A549 (cell line): ENCODE data around the gene SLC20A1.

Experiments
- CHD2 ChIP-seq: fragments of 150-350 bp; IDR thresholded peaks from 2 replicates; pipeline ENCODE4 v1.6.1; 2014; ENCODE audit warnings: low read length; ENCODE audit not compliant: partially characterized antibody
- NPAS2 ChIP-seq: fragments of 250-450 bp; sonication (Bioruptor Pico); IDR thresholded peaks from 2 replicates; pipeline ENCODE4 v1.8.0; 2022; ENCODE audit warnings: mild to moderate bottlenecking, moderate library complexity, borderline replicate concordance
- TF ChIP-seq, protein P1 (sequence below): fragments of >200 bp; sonication (Bioruptor Twin); formaldehyde crosslinking; IDR thresholded peaks from 3 replicates; pipeline ENCODE4 v1.5.1; 2016

DNA sequence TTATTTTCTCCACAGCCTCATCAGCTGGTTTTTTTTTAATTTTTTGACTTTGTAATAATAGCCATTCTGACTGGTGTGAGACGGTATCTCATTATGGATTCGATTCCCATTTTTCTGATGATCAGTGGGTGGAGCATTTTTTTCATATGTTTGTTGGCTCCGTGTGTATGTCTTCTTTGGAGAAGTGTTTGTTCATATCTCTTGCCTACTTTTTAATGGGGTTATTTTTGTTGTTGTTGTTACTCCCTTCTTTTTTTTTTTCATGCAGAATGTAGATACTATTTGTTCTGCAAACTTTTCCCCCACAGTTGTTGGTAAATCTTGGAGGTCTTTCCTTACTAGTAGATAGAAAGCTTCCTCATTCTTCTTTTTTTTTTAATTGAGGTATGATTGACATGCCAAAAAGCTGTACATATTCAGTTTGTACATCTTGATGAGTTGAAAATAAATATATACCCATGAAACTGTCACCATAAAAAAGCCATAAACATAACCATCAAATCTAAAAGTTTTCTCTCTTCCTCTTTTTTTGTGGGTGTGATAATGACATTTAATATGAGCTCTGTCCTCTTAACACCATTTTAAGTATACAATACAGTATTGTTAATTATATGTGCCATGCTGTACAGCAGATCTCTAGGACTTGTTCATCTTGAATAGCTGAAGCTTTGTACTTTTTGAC lies 53.2 kb downstream of the SLC20A1 start:
- TF ChIP-seq CHD2 (no peak), NPAS2 (CRISPR knock-in tag) (no peak)
- TF ChIP-seq, protein P1, sequence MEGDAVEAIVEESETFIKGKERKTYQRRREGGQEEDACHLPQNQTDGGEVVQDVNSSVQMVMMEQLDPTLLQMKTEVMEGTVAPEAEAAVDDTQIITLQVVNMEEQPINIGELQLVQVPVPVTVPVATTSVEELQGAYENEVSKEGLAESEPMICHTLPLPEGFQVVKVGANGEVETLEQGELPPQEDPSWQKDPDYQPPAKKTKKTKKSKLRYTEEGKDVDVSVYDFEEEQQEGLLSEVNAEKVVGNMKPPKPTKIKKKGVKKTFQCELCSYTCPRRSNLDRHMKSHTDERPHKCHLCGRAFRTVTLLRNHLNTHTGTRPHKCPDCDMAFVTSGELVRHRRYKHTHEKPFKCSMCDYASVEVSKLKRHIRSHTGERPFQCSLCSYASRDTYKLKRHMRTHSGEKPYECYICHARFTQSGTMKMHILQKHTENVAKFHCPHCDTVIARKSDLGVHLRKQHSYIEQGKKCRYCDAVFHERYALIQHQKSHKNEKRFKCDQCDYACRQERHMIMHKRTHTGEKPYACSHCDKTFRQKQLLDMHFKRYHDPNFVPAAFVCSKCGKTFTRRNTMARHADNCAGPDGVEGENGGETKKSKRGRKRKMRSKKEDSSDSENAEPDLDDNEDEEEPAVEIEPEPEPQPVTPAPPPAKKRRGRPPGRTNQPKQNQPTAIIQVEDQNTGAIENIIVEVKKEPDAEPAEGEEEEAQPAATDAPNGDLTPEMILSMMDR, result no peak
